ENCODE data around the gene SERINC5. TPM values are rescaled to one million over a fixed set of nuclear protein-coding genes. Genes with fewer than 3 reads are reported as not detected.

SERINC5 gene
- 2.4 and 3.1 TPM in 2 replicates for total RNA-seq (2014; rRNA removed; shearing (Covaris generic))

DNA sequence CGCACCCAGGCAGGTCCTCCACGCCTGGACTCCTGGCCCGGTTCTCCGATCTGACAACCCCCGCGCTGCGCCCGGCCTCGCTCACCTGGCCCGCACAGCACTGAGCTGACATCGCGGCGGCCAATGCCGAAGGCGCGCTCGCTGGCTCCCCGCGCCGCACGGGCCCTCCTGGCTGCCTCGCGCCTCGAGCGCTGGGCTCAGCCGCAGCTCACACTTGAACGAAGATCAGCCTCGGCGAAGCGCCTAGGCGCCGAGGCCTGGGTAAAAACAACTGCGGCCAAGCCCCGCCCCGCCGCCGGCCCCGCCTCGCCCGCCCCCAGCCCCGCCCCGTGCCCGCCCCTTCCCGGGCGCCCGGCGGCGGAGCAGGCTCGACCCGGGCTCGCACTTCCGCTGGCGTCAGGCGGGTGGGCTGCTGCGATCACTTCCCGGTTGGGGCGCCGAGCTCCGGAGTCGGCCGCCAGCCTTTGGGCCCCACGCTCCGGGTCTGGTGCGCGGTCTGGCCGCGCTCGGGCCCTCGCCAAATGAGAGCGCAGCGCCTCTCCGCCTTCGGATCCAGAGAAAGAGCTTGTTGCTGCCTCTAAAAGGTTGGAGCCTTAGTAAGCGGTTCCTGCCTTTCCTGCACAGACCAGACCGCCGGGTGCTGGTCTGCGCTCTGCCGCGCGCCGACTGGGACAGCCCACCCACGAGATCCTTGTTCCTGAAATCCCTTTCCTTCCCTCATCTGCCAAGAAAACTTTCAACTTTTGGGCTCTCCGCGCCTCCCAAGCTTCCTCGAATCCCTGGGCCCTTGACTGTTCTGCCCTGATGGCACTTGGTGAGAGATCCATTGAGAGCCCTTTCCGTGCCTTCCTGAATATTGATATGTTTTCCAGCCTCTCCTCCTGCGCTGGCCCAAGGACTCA lies at the start of gene SERINC5:
Gene SERINC5 (minus strand): TSS at position 238 of the 902 bp plus-strand sequence. CDS start 126 bp downstream, at position 112.

Other genes starting within 250 kb of the SERINC5 start
- gene THBS4, start 220.7 kb downstream of the SERINC5 start, total RNA-seq (2014; rRNA removed; shearing (Covaris generic)): 0.68 and 1.7 TPM in 2 replicates
- not detected in 2 replicates for gene SPZ1, start 64.0 kb upstream of the SERINC5 start, total RNA-seq (2014; rRNA removed; shearing (Covaris generic))
- gene ZFYVE16, start 152.0 kb upstream of the SERINC5 start, total RNA-seq (2014; rRNA removed; shearing (Covaris generic)): 11.3 and 18.4 TPM in 2 replicates
- gene FAM151B, start 232.1 kb upstream of the SERINC5 start, total RNA-seq (2014; rRNA removed; shearing (Covaris generic)): 1.9 and 2.6 TPM in 2 replicates